Esophagus (tissue), 2 donors: ENCODE data around the gene IQCB1. TPM values are rescaled to one million over a fixed set of nuclear protein-coding genes. Genes with fewer than 3 reads are reported as not detected.

Experiments used
- H3K27ac ChIP-seq, 2 donors: one replicate each; pipeline ENCODE4 v1.5.1; 2013; ENCODE audit warnings: low read depth in 2 of 2, mild to moderate bottlenecking in 2 of 2, inconsistent platforms in 1 of 2, low read length in 1 of 2, moderate library complexity in 1 of 2
- H3K27me3 ChIP-seq, 2 donors: one replicate each; pipeline ENCODE4 v1.6.1; 2013; ENCODE audit warnings: low read length in 2 of 2, control low read depth in 1 of 2, mild to moderate bottlenecking in 1 of 2; ENCODE audit not compliant: insufficient read depth in 2 of 2, control insufficient read depth in 1 of 2
- H3K36me3 ChIP-seq, 2 donors: one replicate each; pipeline ENCODE4 v1.6.1; 2013; ENCODE audit warnings: low read length in 1 of 2; ENCODE audit not compliant: control insufficient read depth in 2 of 2, insufficient read depth in 2 of 2
- H3K4me1 ChIP-seq, 2 donors: one replicate each; pipeline ENCODE4 v1.6.1; 2013; ENCODE audit warnings: low read length in 1 of 2; ENCODE audit not compliant: control insufficient read depth in 2 of 2, insufficient read depth in 2 of 2
- H3K4me3 ChIP-seq, 2 donors: one replicate each; pipeline ENCODE4 v1.5.1; 2013; ENCODE audit warnings: low read length in 2 of 2, mild to moderate bottlenecking in 2 of 2, low read depth in 1 of 2, moderate library complexity in 1 of 2
- H3K9me3 ChIP-seq, 2 donors: one replicate each; pipeline ENCODE4 v1.6.1; 2013; ENCODE audit warnings: mild to moderate bottlenecking in 2 of 2, low read depth in 1 of 2, low read length in 1 of 2, moderate library complexity in 1 of 2; ENCODE audit not compliant: control insufficient read depth in 2 of 2, insufficient read depth in 1 of 2
- WGBS, 2 donors: extraction: QIAGEN DNeasy Blood & Tissue Kit; methylation state at CpG; one replicate each; pipeline ENCODE4 v1.1.7; 2013; 5-methylcytosine and 5-hydroxymethylcytosine counted together
- polyA plus RNA-seq, 2 donors: library from polyadenylated mRNA; stranded (reverse); fragments of 200-250 nt; gene quantifications; one replicate each; pipeline ENCODE4 v1.2.3, GENCODE V29; 2013
- donor health status: healthy with polysubstance abuse.
- donor health status: Bipolar disorder and iron deficiency.

IQCB1 gene
- polyA plus RNA-seq, 2 donors: 8.9 to 12.2 TPM

DNA sequence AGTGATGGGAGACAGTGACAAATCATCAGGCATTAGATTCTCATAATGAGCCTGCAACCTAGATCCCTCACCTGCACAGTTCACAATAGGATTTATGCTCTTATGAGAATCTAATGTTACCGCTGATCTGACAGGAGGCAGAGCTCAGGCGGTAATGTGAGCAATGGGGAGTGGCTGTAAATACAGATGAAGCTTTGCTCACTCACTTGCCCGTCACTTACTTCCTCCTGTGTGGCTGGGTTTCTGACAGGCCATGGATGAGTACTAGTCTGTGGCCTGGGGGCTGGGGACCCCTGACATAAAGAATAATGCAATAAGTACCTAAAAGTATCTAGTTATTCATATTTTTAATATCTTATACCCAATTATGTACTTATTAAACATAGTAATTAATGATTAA, 15.6 kb downstream of the IQCB1 start:
- H3K4me1 ChIP-seq: no peaks in the 10 kb centered on the region
- H3K4me3 ChIP-seq: no peak overlapping the region
- H3K9me3 ChIP-seq: peaks cover 0 to 2% of the 10 kb centered on the region in 2 donors
- H3K27me3 ChIP-seq: no peaks in the 10 kb centered on the region
- H3K36me3 ChIP-seq: peaks cover 3 to 5% of the 10 kb centered on the region in 2 donors
- 85 to 91% methylated on average over 3 of the region's 3 CpGs for WGBS, 2 donors
- H3K27ac ChIP-seq: no peak overlapping the region

DNA sequence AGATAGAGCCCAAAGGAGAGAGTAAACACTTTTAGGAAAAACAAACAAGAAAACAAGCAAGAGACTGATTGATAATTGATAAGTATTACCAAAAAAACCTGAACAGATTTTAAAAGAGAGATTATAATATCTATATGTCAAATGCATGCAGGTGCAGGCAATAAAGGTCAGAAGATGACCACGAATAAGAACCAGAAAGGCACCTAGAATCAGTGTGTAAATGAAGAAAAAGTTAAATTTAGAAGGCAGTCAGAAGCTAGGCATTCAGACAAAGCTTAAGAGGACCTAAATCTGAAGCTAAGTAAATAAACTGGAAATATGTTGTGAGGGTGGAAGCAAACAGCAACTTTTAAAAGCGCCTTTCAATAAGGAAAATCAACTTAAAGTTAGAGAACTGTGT, 16.3 kb downstream of the IQCB1 start:
- peaks cover 3 to 5% of the 10 kb centered on the region in 2 donors for H3K36me3 ChIP-seq
- 91 to 92% methylated on average over 2 of the region's 2 CpGs for WGBS, 2 donors

DNA sequence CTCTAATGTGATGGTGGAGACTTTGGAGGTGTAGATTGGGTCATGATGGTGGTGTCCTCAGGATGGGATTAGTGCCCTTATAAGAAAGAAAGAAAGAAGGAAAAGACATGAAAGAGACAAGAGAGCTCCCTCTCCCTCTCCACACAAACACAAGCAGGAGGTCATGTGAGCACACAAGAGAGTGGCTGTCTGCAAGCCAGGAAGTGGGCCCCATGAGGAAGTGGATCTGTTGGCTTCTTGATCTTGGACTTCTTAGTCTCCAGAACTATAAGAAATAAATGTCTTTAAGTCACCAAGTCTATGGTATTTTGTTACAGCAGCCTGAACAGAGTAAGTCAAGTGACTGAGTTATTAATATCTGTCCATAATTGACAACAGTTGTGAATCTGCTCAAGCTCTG, 17.1 kb downstream of the IQCB1 start:
- Histone ChIP-seq H3K4me3 (no peak overlapping the region), H3K27ac (no peak overlapping the region), H3K27me3 (no peaks in the 10 kb centered on the region), H3K36me3 (peaks cover 3 to 5% of the 10 kb centered on the region in 2 donors), H3K9me3 (no peaks in the 10 kb centered on the region), H3K4me1 (no peaks in the 10 kb centered on the region)

More for the DNA sequence above, 16.3 kb downstream of the IQCB1 start:
- H3K4me1 ChIP-seq: no peaks in the 10 kb centered on the region
- H3K9me3 ChIP-seq: no peaks in the 10 kb centered on the region
- H3K27ac ChIP-seq: no peak overlapping the region
- no peak overlapping the region for H3K4me3 ChIP-seq
- H3K27me3 ChIP-seq: no peaks in the 10 kb centered on the region

DNA sequence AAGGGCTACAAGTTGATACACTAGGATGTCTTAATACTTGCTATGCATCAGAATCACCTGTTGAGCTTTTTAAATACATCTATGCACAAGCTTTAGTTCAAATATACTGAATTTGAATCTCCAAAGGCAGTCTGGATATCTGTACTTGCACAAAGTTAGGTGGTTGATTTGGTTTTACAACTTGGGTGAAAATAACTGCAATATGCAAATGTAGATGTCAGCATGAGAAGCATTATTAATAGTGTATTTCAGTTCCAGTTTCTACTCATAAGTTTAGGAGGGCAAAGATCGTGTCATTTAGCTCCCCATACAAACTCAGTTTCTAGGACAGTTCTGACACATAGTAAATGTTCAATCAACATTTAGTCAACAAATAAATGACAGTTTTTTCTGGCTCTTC, 25.6 kb downstream of the IQCB1 start:
- Histone ChIP-seq H3K27me3 (no peaks in the 10 kb centered on the region), H3K27ac (no peak overlapping the region), H3K4me1 (no peaks in the 10 kb centered on the region), H3K4me3 (no peak overlapping the region), H3K36me3 (peaks cover 5 to 7% of the 10 kb centered on the region in 2 donors), H3K9me3 (no peaks in the 10 kb centered on the region)
- WGBS, 2 donors: 38 to 47% methylated on average over 1 of the region's 1 CpG

DNA sequence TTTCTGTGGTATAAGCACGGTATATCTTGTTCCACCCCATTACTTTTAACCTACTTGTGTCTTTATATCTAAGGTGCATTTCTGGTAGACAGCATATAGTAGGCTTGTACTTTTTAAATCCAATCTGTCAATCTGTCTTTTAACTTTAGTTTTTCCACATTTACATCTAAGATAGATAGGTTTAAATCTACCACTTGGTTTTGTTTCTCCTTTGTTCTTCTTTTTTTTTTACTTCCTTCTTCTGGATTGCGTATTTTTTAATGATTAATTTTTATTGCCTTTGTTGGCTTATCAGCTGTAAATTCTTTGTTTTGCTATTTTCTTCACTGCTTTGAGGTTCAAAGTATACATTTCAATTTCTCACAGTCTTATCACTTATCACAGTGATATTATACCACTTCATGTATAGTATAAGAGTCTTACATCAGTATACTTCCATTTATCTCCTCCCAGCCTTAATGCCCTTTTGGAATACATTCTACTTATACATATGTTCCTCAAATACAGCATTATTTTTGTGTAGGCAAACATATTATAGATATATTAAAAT, 31.0 kb downstream of the IQCB1 start:
- H3K36me3 ChIP-seq: no peaks in the 10 kb centered on the region
- no peak overlapping the region for H3K4me3 ChIP-seq
- no peaks in the 10 kb centered on the region for H3K27me3 ChIP-seq
- H3K9me3 ChIP-seq: no peaks in the 10 kb centered on the region
- WGBS, 2 donors: 81 to 94% methylated on average over 2 of the region's 2 CpGs
- no peaks in the 10 kb centered on the region for H3K4me1 ChIP-seq
- H3K27ac ChIP-seq: no peak overlapping the region

DNA sequence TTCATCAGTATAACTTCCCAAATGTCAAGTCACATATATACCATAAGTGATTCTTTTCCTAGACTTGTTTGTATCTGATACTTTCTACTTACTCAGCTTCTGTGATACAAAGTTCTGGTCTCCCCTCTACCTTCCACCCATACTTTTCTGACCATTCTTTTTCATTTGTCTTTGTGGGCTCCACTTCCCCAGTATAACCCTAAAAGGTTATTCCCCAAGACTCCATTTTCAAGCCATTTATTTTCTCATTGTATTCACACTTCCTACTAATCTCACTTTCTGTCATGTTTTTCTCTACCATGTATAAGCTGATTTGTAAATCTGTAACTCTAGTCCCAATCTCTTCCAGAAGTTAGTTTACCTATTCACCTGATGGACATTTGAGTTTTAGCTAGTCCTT, 34.0 kb downstream of the IQCB1 start:
- Histone ChIP-seq H3K9me3 (no peaks in the 10 kb centered on the region), H3K4me1 (no peaks in the 10 kb centered on the region), H3K27me3 (no peaks in the 10 kb centered on the region), H3K27ac (no peak overlapping the region), H3K36me3 (no peaks in the 10 kb centered on the region), H3K4me3 (no peak overlapping the region)

DNA sequence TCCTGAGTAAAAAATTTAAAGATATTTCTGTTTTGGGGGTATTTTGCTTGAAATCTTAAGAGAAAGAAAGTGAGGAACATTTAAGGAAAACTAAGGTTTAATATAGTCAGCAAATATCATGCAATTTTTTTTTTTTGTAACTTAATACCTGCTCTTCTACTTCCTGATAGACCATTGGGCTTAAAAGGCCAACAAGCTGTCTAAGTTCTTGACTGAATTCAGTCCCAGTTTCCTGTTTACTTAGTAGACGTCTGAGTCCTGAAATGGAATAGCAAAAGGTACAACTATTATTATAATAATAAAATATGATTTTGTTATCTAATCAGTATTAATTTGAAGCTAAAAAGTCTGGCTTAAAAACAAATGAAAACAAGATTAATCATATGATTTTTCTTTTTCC, 37.9 kb downstream of the IQCB1 start:
- WGBS, 2 donors: 37 to 51% methylated on average over 1 of the region's 1 CpG
- Histone ChIP-seq H3K27ac (no peak overlapping the region), H3K4me3 (no peak overlapping the region), H3K27me3 (no peaks in the 10 kb centered on the region), H3K4me1 (no peaks in the 10 kb centered on the region), H3K9me3 (no peaks in the 10 kb centered on the region), H3K36me3 (no peaks in the 10 kb centered on the region)

DNA sequence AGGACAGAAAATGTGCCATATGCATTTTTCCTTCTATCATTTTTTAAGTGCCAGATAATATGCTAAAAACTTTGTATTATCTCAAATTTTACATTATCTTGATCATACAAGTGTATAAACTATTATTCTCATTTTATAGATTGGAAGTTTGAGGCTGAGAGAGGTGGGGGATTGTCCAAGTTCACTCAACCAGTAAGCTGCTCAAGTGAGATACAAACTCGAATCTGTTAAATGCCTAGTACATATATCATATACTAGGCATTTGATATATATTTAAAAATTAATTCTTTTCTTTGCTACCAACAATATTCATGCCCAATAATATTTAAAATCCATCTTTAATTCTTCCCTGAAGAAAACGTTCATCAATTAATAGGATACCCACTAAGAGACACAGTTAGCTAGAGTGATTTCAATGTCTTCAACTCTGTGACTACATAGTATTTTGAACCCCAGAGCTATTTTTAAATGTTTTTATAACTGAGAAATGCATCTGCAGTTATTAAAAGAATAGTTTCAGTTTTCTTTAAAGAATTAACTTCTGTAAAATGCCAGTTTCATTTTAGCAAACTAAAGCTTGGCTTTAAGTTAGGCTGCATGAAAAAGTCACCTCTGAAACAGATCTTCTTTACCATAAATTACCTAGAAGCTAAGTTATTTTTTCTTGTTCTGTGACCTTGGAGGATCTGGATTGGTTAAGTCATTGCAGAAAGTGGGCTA, 40.4 kb downstream of the IQCB1 start:
- no peak overlapping the region for H3K27ac ChIP-seq
- 87 to 91% methylated on average over 2 of the region's 2 CpGs for WGBS, 2 donors
- H3K9me3 ChIP-seq: no peaks in the 10 kb centered on the region
- no peaks in the 10 kb centered on the region for H3K36me3 ChIP-seq
- H3K4me3 ChIP-seq: no peak overlapping the region
- no peaks in the 10 kb centered on the region for H3K4me1 ChIP-seq
- H3K27me3 ChIP-seq: no peaks in the 10 kb centered on the region

DNA sequence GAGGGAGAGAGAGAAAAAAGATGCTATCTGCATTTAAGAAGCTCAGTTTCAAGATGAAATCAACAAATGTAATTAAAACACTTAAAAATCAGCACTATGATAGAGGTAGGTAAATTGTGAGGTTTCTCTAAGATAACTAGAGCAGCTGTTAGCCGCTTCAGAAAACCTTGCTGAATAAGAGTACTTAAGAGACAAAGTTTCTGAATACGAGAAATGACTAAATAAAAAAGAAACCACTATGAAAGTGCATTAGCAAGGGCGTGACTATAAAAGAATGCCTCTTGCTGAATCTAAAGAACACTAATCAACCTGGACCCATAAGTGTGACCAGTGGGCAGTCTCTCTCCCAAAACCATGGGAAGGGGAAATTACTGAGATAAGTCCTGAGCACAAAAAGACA, 41.8 kb downstream of the IQCB1 start:
- H3K36me3 ChIP-seq: peaks cover 0 to 2% of the 10 kb centered on the region in 2 donors
- no peak overlapping the region for H3K27ac ChIP-seq
- H3K27me3 ChIP-seq: no peaks in the 10 kb centered on the region
- no peak overlapping the region for H3K4me3 ChIP-seq
- 94 to 97% methylated on average over 3 of the region's 3 CpGs for WGBS, 2 donors
- H3K4me1 ChIP-seq: no peaks in the 10 kb centered on the region
- no peaks in the 10 kb centered on the region for H3K9me3 ChIP-seq

DNA sequence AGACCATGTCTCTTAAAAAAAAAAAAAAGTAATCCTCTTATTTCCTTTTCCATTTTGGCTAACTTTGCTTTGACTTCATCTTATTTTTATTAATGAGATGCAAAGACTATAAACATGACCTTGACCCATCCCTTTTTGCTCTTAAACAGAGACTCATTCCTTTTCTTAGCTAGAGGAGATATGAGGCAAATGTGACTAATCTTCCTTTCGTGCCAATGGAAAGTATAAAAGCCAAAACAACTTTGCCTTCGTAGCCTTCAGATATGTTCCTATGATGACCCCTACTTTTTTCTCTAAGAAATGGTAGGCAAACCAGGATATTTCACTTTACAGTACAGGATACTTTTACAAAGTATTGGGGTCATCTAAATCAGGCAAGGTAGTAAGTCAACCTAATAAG, 48.4 kb downstream of the IQCB1 start:
- no peaks in the 10 kb centered on the region for H3K27me3 ChIP-seq
- H3K36me3 ChIP-seq: peaks cover 2 to 6% of the 10 kb centered on the region in 2 donors
- 89 to 91% methylated on average over 2 of the region's 2 CpGs for WGBS, 2 donors
- H3K9me3 ChIP-seq: no peaks in the 10 kb centered on the region
- no peaks in the 10 kb centered on the region for H3K4me1 ChIP-seq
- H3K27ac ChIP-seq: no peak overlapping the region
- H3K4me3 ChIP-seq: no peak overlapping the region
